ENCODE results near the gene CPLANE1.

- TF ChIP-seq CTCF (IDR thresholded peaks at IDR 0.05; ENCODE audit: low read length) (no peak), EZH2 (IDR thresholded peaks at IDR 0.05; ENCODE audit: borderline replicate concordance, low read length) (no peak)
Measured at GRCh38 chr5:37121027-37121426, 128.1 kb downstream of the CPLANE1 start.

Measured in OCI-LY1 (cell line).